ENCODE measurements around the gene PSMD4.
"Not testable (repeated sequence)": the region's sequence is repeated elsewhere in the genome, so short reads cannot be mapped to it uniquely, and the experiment has no call there.

Gene PSMD4

DNA sequence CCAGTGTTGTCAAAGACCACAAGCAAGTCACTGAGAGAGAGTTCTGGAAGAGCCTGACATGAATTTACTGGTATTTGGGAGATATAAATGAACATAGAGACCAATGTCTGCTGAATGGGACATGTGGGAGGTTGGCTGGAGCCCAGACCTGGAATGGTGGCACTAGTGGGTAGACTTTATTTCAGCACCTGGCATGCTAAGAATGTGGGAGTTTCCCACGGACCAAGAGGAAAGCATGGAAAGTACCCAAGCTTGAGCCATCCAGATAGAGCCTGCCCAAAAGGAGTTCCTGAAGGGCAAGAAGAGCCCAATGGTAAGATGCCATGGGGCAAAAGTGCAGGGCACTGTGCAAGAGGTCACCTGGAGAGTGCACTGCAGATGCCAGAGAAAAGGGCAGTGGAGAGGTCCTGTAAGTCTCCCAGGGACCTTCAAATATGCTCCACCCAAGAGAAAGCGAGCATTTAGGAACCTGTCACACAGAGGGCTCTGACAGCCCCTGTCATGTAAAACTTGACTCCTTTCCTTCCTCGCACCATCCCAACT, 19.5 kb downstream of the PSMD4 start:
- DNase-seq: no peak
- no peak for ATAC-seq

DNA sequence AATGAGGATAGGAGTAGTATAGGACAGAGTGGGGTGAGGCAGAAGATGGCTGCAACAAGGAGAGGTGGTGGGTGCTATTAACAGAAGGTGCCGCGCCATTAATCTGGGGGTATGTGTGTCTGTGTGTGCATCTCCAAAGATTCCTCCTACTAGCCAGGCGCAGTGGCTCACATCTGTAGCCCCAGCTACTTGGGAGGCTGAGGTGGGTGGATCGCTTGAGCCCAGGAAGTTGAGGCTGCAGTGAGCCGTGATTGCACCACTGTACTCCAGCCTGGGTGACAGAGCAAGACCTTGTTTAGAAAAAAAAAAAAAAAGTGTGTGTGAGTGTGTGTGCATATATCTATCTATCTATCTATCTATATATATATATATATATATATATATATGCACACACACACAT, 20.8 kb downstream of the PSMD4 start:
- DNase-seq: not testable (repeated sequence)

DNA sequence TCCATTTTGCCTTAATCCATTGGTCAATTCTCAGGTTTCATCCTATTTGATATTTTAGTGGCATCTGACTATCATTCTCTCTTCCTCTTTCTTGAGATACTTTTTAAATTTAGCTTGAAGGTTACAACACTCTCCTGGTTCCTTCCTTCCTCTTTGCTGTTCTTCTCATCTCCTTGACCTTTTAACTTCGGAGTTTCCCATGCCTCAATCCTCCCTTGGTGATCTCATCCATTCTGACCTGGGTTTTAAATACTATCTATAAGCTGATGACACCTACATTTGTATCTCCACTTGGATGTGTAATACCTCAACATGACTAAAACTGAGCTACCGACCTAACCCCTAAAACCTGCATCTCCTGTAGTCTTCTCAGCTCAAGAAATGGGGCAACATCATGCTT, 22.7 kb downstream of the PSMD4 start:
- DNase-seq: no peak
- ATAC-seq: peak; percentile 20

More for the DNA sequence above, 20.8 kb downstream of the PSMD4 start:
- not testable (repeated sequence) for ATAC-seq

GRCh38 chr1:151281225-151281968, 26.9 kb downstream of the PSMD4 start:
- DNase-seq: peak; percentile 97
- peak; percentile 25 for ATAC-seq

- ATAC-seq (peak; percentile 96), DNase-seq (peak; percentile 99)
These were observed 27.7 kb downstream of the PSMD4 start, which contains the start of gene ZNF687 for GRCh38 chr1:151281969-151282882. Gene ZNF687, plus strand, starts transcription at chr1:151282299. Its CDS starts 3,993 bp downstream, at chr1:151286292.

DNA sequence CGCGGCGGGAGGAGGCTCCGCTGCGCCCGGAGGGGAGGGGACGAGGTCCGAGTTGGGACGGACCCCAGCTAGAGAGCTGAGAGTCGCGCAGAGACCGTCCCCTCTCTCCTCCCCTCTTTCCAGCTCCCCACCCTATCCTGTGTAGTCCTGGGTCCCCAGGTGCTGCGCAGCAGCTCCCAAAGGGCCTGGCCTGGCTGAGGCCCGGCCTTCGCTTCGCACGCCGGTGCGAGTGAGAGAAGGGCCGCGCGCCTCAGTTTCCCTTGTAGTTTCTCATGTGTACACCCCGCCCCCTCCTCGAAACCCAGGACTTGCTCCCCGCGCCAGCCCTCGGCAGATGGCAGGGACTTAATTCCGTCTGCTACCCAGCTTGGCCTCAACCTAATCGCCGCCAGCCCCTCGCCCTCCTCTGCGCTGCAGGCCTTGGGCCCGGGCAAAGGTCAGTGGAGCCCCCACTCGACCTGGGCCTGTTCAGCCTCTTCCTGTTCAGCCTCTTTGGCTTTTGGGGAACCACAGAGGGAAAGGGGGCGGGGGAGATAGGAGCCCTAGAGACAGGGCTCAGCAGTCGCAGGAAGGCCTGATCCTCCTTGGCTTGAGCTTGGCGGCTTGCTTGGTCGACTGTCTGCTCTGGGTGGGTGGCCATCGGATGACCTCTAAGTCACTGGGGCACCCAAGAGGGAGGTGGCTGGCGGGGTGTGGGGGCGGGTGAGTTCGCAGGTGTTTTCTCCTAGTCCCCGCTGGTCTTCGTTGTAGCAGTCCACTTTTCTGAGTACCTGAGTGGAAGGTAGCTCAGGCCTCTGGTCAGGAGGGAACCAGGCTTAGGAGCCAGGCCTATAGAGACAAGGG, 28.6 kb downstream of the PSMD4 start:
- peak; percentile 45 for DNase-seq
- no peak for ATAC-seq

DNA sequence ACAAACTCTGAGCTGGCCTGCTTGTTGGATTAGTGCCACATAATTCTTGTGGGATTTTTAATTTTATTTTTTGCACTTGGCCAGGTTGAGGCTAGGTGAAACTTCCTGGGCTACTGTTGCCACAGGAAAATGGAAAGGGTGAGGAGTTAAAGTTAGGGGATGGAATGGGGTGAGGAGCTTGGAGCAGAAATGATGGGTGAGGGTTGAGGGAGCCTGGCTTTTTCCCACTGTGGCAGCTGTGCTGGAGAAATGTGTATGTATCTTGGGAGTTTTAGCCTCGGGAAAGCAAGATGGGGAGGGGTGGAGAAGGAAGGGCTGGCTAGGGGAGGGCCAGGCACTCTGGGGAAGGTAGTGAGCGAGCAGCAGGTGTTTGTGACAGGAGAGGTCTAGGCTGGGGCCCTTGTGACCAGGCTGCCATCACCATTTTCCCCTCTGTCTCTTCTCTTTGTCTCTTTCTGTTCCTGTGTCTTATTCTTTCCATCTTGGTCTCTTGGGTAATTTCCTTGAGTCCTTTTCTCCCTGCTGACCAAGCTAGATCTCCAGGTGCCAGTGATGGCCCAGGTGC, 29.6 kb downstream of the PSMD4 start:
- no peak for DNase-seq

DNA sequence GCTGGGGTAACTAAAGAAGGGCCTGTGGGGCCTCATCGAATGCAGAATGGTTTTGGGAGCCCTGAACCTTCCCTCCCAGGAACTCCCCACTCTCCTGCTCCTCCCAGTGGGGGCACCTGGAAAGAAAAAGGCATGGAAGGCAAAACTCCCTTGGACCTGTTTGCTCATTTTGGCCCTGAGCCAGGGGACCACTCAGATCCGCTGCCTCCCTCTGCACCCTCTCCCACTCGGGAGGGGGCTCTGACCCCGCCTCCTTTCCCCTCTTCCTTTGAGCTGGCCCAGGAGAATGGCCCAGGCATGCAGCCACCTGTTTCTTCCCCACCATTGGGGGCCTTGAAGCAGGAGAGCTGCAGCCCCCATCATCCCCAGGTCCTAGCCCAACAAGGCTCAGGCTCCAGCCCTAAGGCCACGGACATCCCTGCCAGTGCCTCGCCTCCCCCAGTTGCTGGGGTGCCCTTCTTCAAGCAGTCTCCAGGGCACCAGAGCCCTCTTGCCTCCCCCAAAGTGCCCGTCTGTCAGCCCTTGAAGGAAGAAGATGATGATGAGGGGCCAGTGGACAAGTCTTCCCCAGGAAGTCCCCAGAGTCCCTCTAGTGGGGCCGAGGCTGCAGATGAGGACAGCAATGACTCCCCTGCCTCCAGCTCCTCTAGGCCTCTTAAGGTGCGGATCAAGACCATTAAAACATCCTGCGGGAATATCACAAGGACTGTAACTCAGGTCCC, 32.2 kb downstream of the PSMD4 start:
- DNase-seq (no peak), ATAC-seq (no peak)

More for the DNA sequence above, 29.6 kb downstream of the PSMD4 start:
- ATAC-seq: no peak

DNA sequence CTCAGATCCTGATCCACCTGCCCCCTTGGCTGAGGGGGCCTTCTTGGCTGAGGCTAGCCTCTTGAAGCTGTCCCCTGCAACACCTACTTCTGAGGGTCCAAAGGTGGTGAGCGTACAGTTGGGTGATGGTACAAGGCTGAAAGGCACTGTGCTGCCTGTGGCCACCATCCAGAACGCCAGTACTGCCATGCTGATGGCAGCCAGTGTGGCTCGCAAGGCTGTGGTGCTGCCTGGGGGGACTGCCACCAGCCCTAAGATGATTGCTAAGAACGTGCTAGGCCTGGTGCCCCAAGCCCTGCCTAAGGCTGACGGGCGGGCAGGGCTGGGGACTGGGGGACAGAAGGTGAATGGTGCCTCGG, 32.8 kb downstream of the PSMD4 start:
- ATAC-seq (no peak), DNase-seq (no peak)

GRCh38 chr1:151287767-151288500, 33.4 kb downstream of the PSMD4 start:
- no peak for DNase-seq
- no peak for ATAC-seq

DNA sequence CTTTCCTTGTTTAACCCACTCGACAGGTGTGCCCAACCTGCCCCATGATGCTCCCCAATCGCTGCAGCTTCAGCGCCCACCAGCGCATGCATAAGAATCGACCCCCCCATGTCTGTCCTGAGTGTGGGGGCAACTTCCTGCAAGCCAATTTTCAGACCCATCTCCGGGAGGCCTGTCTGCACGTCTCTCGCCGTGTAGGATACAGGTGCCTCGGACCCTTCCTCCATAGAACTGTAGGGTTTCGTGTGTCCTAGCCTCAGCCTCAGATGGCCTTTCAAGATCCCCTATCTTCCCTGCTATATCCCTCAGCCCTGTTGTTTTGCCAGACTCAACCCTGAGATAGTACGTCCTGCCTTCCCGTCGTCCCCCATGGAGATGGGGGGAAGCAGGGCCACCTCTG, 34.0 kb downstream of the PSMD4 start:
- ATAC-seq (no peak), DNase-seq (no peak)

- DNase-seq: no peak
- ATAC-seq: no peak
These were observed 34.8 kb downstream of the PSMD4 start for GRCh38 chr1:151289080-151289935.

DNA sequence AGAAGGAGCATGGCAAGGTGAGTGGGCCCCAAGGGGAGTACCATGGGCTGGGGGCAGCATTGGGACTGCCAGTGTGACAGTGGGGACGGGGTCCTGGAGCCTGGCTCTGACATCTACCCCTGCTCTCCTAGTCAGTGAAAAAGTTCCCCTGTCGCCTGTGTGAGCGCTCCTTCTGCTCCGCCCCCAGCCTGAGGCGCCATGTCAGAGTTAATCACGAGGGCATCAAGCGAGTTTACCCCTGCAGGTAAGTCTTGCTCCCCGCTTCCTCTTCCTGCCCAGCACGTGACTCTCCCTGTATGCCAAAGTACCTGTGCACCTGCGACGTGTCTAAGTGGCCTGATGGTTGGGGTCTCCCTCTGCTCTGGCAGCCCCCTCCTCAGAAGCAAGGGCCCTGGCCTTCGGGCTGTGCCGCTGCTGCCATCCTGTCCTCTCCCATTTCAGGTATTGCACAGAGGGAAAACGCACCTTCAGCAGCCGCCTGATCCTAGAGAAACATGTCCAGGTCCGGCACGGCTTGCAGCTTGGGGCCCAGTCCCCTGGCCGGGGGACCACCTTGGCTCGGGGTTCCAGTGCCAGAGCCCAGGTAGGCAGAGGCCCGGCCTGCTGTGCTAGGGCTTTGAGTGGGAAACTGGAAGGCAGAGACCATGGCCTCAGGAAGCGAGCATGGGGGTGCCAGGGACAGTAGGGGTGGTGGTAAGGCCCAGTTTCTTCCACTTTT, 35.6 kb downstream of the PSMD4 start:
- DNase-seq: no peak

DNA sequence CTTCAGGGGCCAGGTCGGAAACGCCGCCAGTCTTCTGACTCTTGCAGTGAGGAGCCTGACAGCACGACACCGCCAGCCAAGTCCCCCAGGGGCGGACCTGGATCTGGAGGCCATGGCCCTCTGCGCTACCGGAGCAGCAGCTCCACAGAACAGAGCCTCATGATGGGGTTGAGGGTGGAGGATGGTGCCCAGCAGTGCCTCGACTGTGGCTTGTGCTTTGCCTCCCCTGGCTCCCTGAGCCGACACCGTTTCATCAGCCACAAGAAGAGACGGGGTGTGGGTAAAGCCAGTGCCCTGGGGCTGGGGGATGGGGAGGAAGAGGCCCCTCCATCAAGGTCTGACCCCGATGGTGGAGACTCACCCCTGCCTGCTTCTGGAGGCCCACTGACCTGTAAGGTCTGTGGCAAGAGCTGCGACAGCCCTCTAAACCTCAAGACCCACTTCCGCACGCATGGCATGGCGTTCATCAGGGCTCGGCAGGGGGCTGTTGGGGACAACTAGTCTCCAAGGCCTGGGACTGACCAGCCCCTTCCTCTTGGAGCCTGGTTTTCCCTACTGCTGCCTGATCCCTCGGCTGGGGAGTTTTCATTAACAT, 36.3 kb downstream of the PSMD4 start:
- ATAC-seq (no peak), DNase-seq (no peak)

More for the DNA sequence above, 35.6 kb downstream of the PSMD4 start:
- no peak for ATAC-seq

DNA sequence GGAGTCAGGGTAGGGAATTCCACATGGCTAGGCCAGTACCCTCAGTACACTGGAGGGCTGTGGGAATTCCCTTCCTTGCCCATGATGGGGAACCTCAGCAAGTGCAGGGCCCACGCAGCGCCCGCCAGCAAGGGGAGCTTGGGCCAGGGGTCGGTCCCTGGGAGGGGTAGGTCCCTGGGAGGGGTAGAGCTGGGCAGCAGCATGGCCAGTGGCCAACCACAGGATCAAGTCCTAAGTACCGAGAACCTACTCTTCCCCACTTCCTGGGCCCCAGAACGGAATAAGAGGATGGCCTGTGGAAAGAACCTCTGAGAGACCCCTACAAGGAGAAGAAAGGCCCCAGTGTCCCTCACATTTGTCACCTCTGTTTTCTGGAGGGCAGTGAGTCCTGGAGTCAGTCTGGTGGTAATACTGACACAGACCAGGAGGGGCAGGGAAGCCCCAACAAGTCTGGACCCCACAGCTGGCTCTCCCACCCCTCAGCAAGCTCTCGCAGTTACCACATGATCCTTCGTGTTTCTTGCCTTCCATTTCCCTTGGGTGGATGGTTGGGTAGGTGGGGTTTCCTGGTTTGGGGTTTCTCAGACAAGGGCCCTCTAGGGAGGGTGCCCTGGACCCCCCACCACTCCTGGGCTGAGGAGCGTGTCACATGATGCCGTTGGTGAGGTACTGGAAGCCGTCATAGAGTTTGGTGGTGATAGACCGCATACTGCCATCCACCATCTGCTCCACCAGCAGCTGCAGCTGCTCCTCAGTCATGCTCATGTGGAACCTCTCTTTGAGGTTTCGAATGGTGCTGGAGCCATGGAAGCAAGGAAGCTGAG, 37.9 kb downstream of the PSMD4 start:
- ATAC-seq (peak; percentile 29), DNase-seq (no peak)

DNA sequence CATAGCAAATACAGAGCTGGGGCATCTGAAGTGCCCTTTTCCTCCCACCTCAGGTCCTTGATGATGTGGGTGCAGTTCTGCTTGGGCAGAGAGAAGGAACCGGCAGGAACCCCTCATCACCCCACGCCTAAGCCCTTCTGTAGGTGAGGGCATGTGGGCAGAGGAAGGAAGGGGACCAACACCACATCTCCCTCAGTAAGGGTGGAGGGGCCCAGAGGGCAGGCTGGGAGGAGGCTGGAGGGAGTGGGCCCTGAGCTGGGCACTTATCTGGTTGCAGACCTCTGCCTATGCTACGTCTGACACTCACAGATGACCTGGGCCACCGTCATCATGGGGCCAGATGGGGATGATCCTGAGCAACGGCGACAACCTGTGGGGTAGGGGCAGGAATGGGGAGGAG, 38.6 kb downstream of the PSMD4 start:
- no peak for ATAC-seq
- no peak for DNase-seq
